HepG2 (cell line): Measurements from ENCODE around the gene ARHGEF4. TPM values are rescaled to one million over a fixed set of nuclear protein-coding genes. Genes with fewer than 3 reads are reported as not detected.

ENCODE experiments used
- ATAC-seq: fragments of 200-7000 bp; cut with Tn5 transposase; 3 replicates; pipeline ENCODE4 v1.9.1; 2020; ENCODE audit warnings: mild to moderate bottlenecking, moderate library complexity
- BruUV-seq: library from RNA; stranded (reverse); fragments of 400-500 nt; replicated peaks from 2 replicates; lab custom pipeline; 2021; lab: Mats Ljungman, UMichigan
- CTCF ChIA-PET: fragments of 300-600 bp; formaldehyde crosslinking; extraction: SDS; loops from one replicate; lab custom pipeline; 2021; ENCODE audit warnings: low total read pairs, inconsistent platforms, low intra/inter-chr PET ratio; lab: Yijun Ruan, JAX
- POLR2A ChIA-PET: fragments of 350-600 bp; sonication (Branson Sonifier 250); formaldehyde crosslinking; loops from one replicate; lab custom pipeline; 2020; ENCODE audit warnings: antibody characterized with exemption, inconsistent platforms; lab: Yijun Ruan, JAX
- DNase-seq: peaks from one replicate; pipeline ENCODE4 v3.0.0-alpha.2; 2015; ENCODE audit warnings: low spot score
- FAIRE-seq: peaks from 3 replicates; lab custom pipeline; 2011; peaks lifted over from hg19 to GRCh38; lab: Jason Lieb, UNC
- H2AFZ ChIP-seq: one replicate; pipeline ENCODE4 v1.6.1; 2011; ENCODE audit warnings: low read length, inconsistent platforms
- H3K27ac ChIP-seq: fragments of 300-600 bp; 3 replicates; pipeline ENCODE4 v1.8.0; 2011; ENCODE audit warnings: mixed run types, mild to moderate bottlenecking, mixed read lengths, low read length, inconsistent platforms; ENCODE audit not compliant: insufficient read depth; ENCODE audit errors: extremely low read length
- H3K27me3 ChIP-seq, 2 experiments: fragments of 200-600 bp in 1 of 2; 2 replicates in 1 of 2; 3 replicates in 1 of 2; pipeline versions ENCODE4 v1.6.0 to v1.8.0; 2011; ENCODE audit warnings: low read length in 2 of 2, mild to moderate bottlenecking in 2 of 2, moderate library complexity in 2 of 2, inconsistent platforms in 1 of 2; ENCODE audit not compliant: insufficient read depth in 2 of 2, control insufficient read depth in 1 of 2
- H3K36me3 ChIP-seq, 2 experiments: fragments of 200-600 bp in 1 of 2; replicated peaks in 1 of 2; 2 replicates in 1 of 2; 3 replicates in 1 of 2; pipeline versions ENCODE4 v1.5.1 to v1.8.0; 2011; ENCODE audit warnings: low read length in 2 of 2, inconsistent platforms in 1 of 2; ENCODE audit not compliant: insufficient read depth in 2 of 2, control insufficient read depth in 1 of 2
- H3K4me1 ChIP-seq: 2 replicates; pipeline ENCODE4 v1.5.1; 2012; ENCODE audit warnings: low read length, inconsistent platforms; ENCODE audit not compliant: insufficient read depth
- H3K4me2 ChIP-seq: 2 replicates; pipeline ENCODE4 v1.6.0; 2011; ENCODE audit warnings: low read depth, low read length, inconsistent platforms
- H3K4me3 ChIP-seq, 3 experiments: fragments of 200-600 bp in 1 of 3; sonication (generic), shearing (Covaris generic) in 1 of 3; replicated peaks in 1 of 3; 2 replicates each; pipeline ENCODE4 v1.5.1; 2011 to 2016; ENCODE audit warnings: low read length in 3 of 3, inconsistent platforms in 2 of 3, low read depth in 2 of 3, mild to moderate bottlenecking in 2 of 3, control low read depth in 1 of 3, mixed read lengths in 1 of 3; ENCODE audit not compliant: insufficient read depth in 1 of 3
- H3K79me2 ChIP-seq: one replicate; pipeline ENCODE4 v1.6.1; 2011; ENCODE audit warnings: low read length, inconsistent platforms; ENCODE audit not compliant: insufficient read depth
- H3K9ac ChIP-seq: 2 replicates; pipeline ENCODE4 v1.6.0; 2011; ENCODE audit warnings: mild to moderate bottlenecking, low read depth, low read length, inconsistent platforms; ENCODE audit not compliant: insufficient read depth
- H3K9me3 ChIP-seq: 2 replicates; pipeline ENCODE4 v1.5.1; 2012; ENCODE audit warnings: mild to moderate bottlenecking, low read length
- H4K20me1 ChIP-seq: 2 replicates; pipeline ENCODE4 v1.6.0; 2011; ENCODE audit warnings: inconsistent platforms, mild to moderate bottlenecking, low read length, moderate library complexity; ENCODE audit not compliant: insufficient read depth
- ATRX ChIP-seq: sonication (generic); formaldehyde crosslinking; IDR thresholded peaks from 2 replicates; pipeline ENCODE4 v1.4.0; 2020; ENCODE audit warnings: missing genetic modification reagents, borderline replicate concordance
- NR2F1 ChIP-seq, 2 experiments: fragments of 450-650 bp in 1 of 2; formaldehyde crosslinking in 1 of 2; IDR thresholded peaks; 2 replicates each; pipeline versions ENCODE4 v1.5.0 to v1.6.1; 2016 to 2020; ENCODE audit warnings: mild to moderate bottlenecking in 1 of 2, missing compliant biosample characterization in 1 of 2, missing genetic modification reagents in 1 of 2, moderate library complexity in 1 of 2
- THAP11 ChIP-seq: IDR thresholded peaks from 2 replicates; pipeline ENCODE4 v1.6.1; 2016; ENCODE audit warnings: missing biosample characterization, missing genetic modification reagents
- ZNF557 ChIP-seq: sonication (generic); formaldehyde crosslinking; IDR thresholded peaks from 2 replicates; pipeline ENCODE4 v1.4.0; 2020; ENCODE audit warnings: missing genetic modification reagents
- WGBS: methylation state at CpG from one replicate; pipeline ENCODE4 v1.1.6; 2017; ENCODE audit warnings: low lambda C conversion rate; 5-methylcytosine and 5-hydroxymethylcytosine counted together
- in situ Hi-C: cut with HindIII; loops from 2 replicates; pipeline ENCODE4 v1.10.0; 2017; ENCODE audit warnings: low pct_unique_long_range_greater_than_20kb; ENCODE audit not compliant: extremely low pct_ligation_motif_present
- intact Hi-C: fragments of 100-400 bp; cut with micrococcal nuclease; formaldehyde crosslinking; loops from one replicate; pipeline ENCODE4 v1.10.0; 2022; ENCODE audit not compliant: unreplicated experiment
- polyA plus RNA-seq, 8 experiments: library from polyadenylated mRNA; depleted of rRNA in 3 of 8; stranded (reverse) in 7 of 8; unstranded in 1 of 8; fragments of >200 nt; fragmentation: Illumina TruSeq in 4 of 8; extraction: Trizol in 4 of 8; gene quantifications; 2 replicates each; pipeline versions ENCODE4 v1.2.1 to v1.2.3, GENCODE V29; 2011 to 2016; ENCODE audit warnings: low read depth in 4 of 8, missing spikeins in 1 of 8, mixed read lengths in 1 of 8; ENCODE audit not compliant: insufficient read depth in 1 of 8
- total RNA-seq, 5 experiments: library from RNA; depleted of rRNA; stranded (reverse); fragments of >200 nt; fragmentation: Illumina TruSeq; extraction: Trizol; gene quantifications; 2 replicates each; pipeline ENCODE4 v1.2.3, GENCODE V29; 2016; ENCODE audit warnings: low read depth in 1 of 5
- TF ChIP-seq, protein P1 (sequence below): sonication (generic); formaldehyde crosslinking; IDR thresholded peaks from 2 replicates; pipeline ENCODE4 v1.4.0; 2020; ENCODE audit warnings: mild to moderate bottlenecking, missing genetic modification reagents
- TF ChIP-seq, protein P2 (sequence below): sonication (generic); formaldehyde crosslinking; IDR thresholded peaks from 2 replicates; pipeline ENCODE4 v1.4.0; 2020; ENCODE audit warnings: missing genetic modification reagents, borderline replicate concordance
- TF ChIP-seq, protein P3 (sequence below): sonication (generic); formaldehyde crosslinking; IDR thresholded peaks from 2 replicates; pipeline ENCODE4 v1.4.0; 2020; ENCODE audit warnings: low read depth, mild to moderate bottlenecking, missing genetic modification reagents

ARHGEF4 gene
- total and polyA plus RNA-seq, 2 of the 13 experiments (the other 11 are each of a cell fraction or from before 2014, with no cell fraction given): 0.11 to 0.13 TPM

DNA sequence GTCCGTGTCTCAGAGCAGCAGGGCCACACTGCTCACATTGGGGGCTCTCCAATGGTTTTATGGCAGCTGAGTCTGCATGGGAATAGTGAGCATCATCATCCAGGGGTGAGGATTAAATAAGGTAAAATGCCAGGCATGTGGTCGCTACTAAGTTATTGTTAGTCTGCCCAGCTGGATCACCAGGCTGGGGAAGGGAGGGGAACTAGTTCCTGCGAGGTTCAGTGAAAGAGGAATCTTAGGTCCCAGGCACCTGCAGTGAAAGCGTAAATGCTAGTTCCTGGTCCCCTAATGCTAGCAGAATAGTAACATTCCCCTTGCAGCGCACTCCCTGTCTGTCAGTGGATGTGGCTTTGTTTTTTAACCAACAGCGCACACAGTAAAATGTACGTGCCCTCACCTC is 60.1 kb downstream of the ARHGEF4 start:
- POLR2A ChIA-PET: no interaction called here
- whole genome bisulfite sequencing: 30% methylated on average over 7 of the region's 7 CpGs
- H3K79me2 ChIP-seq: no peaks in the 10 kb centered on the region
- H3K36me3 ChIP-seq: no peaks in the 10 kb centered on the region; a peak in 1 of 5 replicates
- in situ Hi-C loops (no loop called here), intact Hi-C loops (no loop called here)
- BruUV-seq: no TSS peak
- no peak overlapping the region for H3K4me3 ChIP-seq
- H2AFZ ChIP-seq: no peak overlapping the region
- peaks cover 14 to 65% of the 10 kb centered on the region in 2 experiments for H3K27me3 ChIP-seq
- no peaks in the 10 kb centered on the region for H3K4me1 ChIP-seq
- no peak overlapping the region for H3K4me2 ChIP-seq
- H3K27ac ChIP-seq: no peak overlapping the region
- H3K9me3 ChIP-seq: no peaks in the 10 kb centered on the region
- ATAC-seq (no peak), FAIRE-seq (no peak), DNase-seq (no peak)
- no peaks in the 10 kb centered on the region for H4K20me1 ChIP-seq
- H3K9ac ChIP-seq: no peak overlapping the region
- CTCF ChIA-PET: no interaction called here
- TF ChIP-seq ZNF557: no peak
- TF ChIP-seq, protein P1, sequence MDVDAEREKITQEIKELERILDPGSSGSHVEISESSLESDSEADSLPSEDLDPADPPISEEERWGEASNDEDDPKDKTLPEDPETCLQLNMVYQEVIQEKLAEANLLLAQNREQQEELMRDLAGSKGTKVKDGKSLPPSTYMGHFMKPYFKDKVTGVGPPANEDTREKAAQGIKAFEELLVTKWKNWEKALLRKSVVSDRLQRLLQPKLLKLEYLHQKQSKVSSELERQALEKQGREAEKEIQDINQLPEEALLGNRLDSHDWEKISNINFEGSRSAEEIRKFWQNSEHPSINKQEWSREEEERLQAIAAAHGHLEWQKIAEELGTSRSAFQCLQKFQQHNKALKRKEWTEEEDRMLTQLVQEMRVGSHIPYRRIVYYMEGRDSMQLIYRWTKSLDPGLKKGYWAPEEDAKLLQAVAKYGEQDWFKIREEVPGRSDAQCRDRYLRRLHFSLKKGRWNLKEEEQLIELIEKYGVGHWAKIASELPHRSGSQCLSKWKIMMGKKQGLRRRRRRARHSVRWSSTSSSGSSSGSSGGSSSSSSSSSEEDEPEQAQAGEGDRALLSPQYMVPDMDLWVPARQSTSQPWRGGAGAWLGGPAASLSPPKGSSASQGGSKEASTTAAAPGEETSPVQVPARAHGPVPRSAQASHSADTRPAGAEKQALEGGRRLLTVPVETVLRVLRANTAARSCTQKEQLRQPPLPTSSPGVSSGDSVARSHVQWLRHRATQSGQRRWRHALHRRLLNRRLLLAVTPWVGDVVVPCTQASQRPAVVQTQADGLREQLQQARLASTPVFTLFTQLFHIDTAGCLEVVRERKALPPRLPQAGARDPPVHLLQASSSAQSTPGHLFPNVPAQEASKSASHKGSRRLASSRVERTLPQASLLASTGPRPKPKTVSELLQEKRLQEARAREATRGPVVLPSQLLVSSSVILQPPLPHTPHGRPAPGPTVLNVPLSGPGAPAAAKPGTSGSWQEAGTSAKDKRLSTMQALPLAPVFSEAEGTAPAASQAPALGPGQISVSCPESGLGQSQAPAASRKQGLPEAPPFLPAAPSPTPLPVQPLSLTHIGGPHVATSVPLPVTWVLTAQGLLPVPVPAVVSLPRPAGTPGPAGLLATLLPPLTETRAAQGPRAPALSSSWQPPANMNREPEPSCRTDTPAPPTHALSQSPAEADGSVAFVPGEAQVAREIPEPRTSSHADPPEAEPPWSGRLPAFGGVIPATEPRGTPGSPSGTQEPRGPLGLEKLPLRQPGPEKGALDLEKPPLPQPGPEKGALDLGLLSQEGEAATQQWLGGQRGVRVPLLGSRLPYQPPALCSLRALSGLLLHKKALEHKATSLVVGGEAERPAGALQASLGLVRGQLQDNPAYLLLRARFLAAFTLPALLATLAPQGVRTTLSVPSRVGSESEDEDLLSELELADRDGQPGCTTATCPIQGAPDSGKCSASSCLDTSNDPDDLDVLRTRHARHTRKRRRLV: no peak
- TF ChIP-seq THAP11 (CRISPR knock-in tag): no peak
- TF ChIP-seq NR2F1 (CRISPR knock-in tag; IDR thresholded peaks at IDR 0.05): no peak
- no peak for TF ChIP-seq ATRX (CRISPR knock-in tag)
- TF ChIP-seq, protein P2, sequence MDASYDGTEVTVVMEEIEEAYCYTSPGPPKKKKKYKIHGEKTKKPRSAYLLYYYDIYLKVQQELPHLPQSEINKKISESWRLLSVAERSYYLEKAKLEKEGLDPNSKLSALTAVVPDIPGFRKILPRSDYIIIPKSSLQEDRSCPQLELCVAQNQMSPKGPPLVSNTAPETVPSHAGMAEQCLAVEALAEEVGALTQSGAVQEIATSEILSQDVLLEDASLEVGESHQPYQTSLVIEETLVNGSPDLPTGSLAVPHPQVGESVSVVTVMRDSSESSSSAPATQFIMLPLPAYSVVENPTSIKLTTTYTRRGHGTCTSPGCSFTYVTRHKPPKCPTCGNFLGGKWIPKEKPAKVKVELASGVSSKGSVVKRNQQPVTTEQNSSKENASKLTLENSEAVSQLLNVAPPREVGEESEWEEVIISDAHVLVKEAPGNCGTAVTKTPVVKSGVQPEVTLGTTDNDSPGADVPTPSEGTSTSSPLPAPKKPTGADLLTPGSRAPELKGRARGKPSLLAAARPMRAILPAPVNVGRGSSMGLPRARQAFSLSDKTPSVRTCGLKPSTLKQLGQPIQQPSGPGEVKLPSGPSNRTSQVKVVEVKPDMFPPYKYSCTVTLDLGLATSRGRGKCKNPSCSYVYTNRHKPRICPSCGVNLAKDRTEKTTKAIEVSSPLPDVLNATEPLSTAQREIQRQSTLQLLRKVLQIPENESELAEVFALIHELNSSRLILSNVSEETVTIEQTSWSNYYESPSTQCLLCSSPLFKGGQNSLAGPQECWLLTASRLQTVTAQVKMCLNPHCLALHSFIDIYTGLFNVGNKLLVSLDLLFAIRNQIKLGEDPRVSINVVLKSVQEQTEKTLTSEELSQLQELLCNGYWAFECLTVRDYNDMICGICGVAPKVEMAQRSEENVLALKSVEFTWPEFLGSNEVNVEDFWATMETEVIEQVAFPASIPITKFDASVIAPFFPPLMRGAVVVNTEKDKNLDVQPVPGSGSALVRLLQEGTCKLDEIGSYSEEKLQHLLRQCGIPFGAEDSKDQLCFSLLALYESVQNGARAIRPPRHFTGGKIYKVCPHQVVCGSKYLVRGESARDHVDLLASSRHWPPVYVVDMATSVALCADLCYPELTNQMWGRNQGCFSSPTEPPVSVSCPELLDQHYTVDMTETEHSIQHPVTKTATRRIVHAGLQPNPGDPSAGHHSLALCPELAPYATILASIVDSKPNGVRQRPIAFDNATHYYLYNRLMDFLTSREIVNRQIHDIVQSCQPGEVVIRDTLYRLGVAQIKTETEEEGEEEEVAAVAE: no peak
- TF ChIP-seq, protein P3, sequence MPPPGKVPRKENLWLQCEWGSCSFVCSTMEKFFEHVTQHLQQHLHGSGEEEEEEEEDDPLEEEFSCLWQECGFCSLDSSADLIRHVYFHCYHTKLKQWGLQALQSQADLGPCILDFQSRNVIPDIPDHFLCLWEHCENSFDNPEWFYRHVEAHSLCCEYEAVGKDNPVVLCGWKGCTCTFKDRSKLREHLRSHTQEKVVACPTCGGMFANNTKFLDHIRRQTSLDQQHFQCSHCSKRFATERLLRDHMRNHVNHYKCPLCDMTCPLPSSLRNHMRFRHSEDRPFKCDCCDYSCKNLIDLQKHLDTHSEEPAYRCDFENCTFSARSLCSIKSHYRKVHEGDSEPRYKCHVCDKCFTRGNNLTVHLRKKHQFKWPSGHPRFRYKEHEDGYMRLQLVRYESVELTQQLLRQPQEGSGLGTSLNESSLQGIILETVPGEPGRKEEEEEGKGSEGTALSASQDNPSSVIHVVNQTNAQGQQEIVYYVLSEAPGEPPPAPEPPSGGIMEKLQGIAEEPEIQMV: no peak
